SK-N-MC (cell line): ENCODE measurements around the gene CCDC191.

Experiments
- DNase-seq: peaks from one replicate; pipeline ENCODE4 v3.0.0-alpha.2; 2011; ENCODE audit warnings: low read depth, low spot score
- H3K27ac ChIP-seq: fragments of 200-600 bp; sonication (generic); 2 replicates; pipeline ENCODE4 v1.5.1; 2016; ENCODE audit warnings: mixed run types
- H3K36me3 ChIP-seq: fragments of 200-600 bp; sonication (generic); 2 replicates; pipeline ENCODE4 v1.6.1; 2017; ENCODE audit warnings: antibody characterized with exemption, low read length, mixed read lengths; ENCODE audit not compliant: insufficient read depth
- H3K4me3 ChIP-seq: fragments of 200-600 bp; sonication (generic); 2 replicates; pipeline ENCODE4 v1.5.1; 2016
- H3K9ac ChIP-seq: fragments of 200-600 bp; sonication (generic); 2 replicates; pipeline ENCODE4 v1.8.0; 2017; ENCODE audit warnings: mixed run types, mixed read lengths; ENCODE audit not compliant: insufficient read length
- H3K9me3 ChIP-seq: fragments of 200-600 bp; sonication (generic); 2 replicates; pipeline ENCODE4 v1.6.1; 2017; ENCODE audit warnings: low read depth, mild to moderate bottlenecking, antibody characterized with exemption, low read length, moderate library complexity, mixed read lengths
- EZH2 ChIP-seq: fragments of 200-600 bp; sonication (generic); IDR thresholded peaks from one replicate; pipeline ENCODE4 v1.6.1; 2017; ENCODE audit warnings: antibody characterized with exemption
- FOXP2 ChIP-seq: optimal IDR thresholded peaks from 2 replicates; pipeline ENCODE3; 2011; ENCODE audit warnings: mild to moderate bottlenecking, moderate library complexity; ENCODE audit not compliant: insufficient read depth; ENCODE audit errors: extremely low read length, control extremely low read depth
- POLR2AphosphoS5 ChIP-seq: IDR thresholded peaks from 2 replicates; pipeline ENCODE4 v1.6.1; 2012; ENCODE audit warnings: mild to moderate bottlenecking, low read depth, low read length, borderline replicate concordance

CCDC191 gene

DNA sequence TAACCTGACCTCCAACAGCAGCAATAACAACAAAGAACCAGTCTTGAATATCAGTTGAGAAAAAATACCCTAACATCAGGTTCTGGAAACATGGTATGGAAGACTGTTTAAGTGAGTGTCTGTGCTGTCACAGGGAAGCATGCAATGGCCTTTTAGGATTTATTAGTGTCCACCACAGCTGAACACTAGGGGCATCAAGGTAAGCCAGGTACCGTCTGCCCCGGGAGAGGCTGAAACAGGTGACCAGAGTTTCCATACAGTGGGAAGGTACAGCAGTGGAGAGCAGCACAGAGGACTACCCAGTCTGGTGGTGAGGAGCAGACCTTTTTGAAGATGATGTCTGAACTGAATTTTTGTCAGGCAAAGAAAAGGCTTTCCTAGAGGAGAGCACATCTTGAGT, 90.2 kb downstream of the CCDC191 start:
- H3K9ac ChIP-seq: no peak overlapping the region
- no peak overlapping the region for H3K4me3 ChIP-seq
- no peaks in the 10 kb centered on the region for H3K36me3 ChIP-seq
- H3K27ac ChIP-seq: no peak overlapping the region
- TF ChIP-seq EZH2 (no peak), POLR2AphosphoS5 (no peak), FOXP2 (no peak)
- DNase-seq: no peak
- H3K9me3 ChIP-seq: no peaks in the 10 kb centered on the region

DNA sequence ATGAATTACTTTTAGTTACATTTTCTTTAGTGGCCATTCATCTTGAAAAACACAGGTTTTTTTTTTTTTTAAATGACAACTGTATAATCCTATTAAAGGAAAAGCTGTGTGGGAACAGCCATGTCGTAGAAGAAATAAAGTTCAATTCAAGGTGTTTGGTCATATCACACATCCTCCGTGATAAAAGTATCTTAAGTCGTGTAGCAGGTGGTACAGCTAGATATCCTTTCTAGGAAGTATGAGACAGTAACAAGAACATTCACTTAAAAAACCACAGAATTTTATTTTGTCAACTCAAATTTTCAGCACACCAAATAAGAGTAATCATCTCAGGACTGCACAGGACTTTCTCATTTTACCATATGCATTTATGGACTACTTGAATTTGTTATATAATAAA, 92.4 kb downstream of the CCDC191 start:
- Histone ChIP-seq H3K27ac (no peak overlapping the region), H3K9me3 (no peaks in the 10 kb centered on the region), H3K36me3 (no peaks in the 10 kb centered on the region), H3K4me3 (no peak overlapping the region), H3K9ac (no peak overlapping the region)
- TF ChIP-seq FOXP2: no peak
- TF ChIP-seq EZH2: no peak
- TF ChIP-seq POLR2AphosphoS5: no peak
- DNase-seq: no peak

DNA sequence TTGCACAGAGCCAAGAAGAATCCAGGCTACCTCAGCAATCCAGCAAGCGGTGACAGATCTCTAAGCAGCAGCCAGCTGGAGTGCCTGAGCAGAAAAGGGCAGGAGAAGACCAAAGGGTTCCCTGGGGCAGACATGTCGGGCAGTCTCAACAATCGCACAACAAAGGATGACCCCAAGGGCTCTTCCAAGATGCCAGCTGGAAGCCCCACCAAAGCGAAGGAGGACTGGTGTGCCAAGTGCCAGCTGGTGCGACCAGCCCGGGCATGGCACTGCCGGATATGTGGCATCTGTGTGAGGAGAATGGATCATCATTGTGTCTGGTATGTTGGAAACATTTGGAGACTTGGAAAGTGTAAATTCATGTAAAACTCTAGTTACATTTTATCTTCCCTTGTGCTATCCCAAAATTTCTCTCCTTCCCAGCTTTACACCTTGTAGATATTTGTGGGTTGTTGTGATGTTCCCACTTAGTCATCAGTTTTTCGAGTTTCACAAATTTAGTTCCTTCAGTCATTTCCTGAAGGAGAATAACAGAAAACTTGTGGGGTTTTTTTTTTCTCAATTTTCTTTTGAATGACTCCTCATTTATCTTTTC, 102.1 kb downstream of the CCDC191 start:
- no peaks in the 10 kb centered on the region for H3K9me3 ChIP-seq
- TF ChIP-seq POLR2AphosphoS5: no peak
- no peak for TF ChIP-seq FOXP2
- TF ChIP-seq EZH2: no peak

GRCh38 chr3:113953677-113954076, 102.6 kb downstream of the CCDC191 start:
- Histone ChIP-seq H3K27ac (no peak overlapping the region), H3K9ac (no peak overlapping the region), H3K36me3 (no peaks in the 10 kb centered on the region), H3K4me3 (no peak overlapping the region), H3K9me3 (no peaks in the 10 kb centered on the region)
- TF ChIP-seq EZH2: no peak
- TF ChIP-seq POLR2AphosphoS5: no peak
- TF ChIP-seq FOXP2: no peak
- DNase-seq: no peak

More for the DNA sequence above, 102.1 kb downstream of the CCDC191 start:
- Histone ChIP-seq H3K4me3 (no peak overlapping the region), H3K27ac (no peak overlapping the region), H3K36me3 (no peaks in the 10 kb centered on the region), H3K9ac (no peak overlapping the region)
- no peak for DNase-seq

- no peak overlapping the region for H3K4me3 ChIP-seq
- H3K9ac ChIP-seq: no peak overlapping the region
- no peak for TF ChIP-seq POLR2AphosphoS5
- TF ChIP-seq FOXP2: no peak
- no peak for TF ChIP-seq EZH2
- no peaks in the 10 kb centered on the region for H3K36me3 ChIP-seq
- H3K9me3 ChIP-seq: no peaks in the 10 kb centered on the region
- H3K27ac ChIP-seq: no peak overlapping the region
- DNase-seq: no peak
These were observed 103.4 kb downstream of the CCDC191 start for GRCh38 chr3:113952921-113953320.

DNA sequence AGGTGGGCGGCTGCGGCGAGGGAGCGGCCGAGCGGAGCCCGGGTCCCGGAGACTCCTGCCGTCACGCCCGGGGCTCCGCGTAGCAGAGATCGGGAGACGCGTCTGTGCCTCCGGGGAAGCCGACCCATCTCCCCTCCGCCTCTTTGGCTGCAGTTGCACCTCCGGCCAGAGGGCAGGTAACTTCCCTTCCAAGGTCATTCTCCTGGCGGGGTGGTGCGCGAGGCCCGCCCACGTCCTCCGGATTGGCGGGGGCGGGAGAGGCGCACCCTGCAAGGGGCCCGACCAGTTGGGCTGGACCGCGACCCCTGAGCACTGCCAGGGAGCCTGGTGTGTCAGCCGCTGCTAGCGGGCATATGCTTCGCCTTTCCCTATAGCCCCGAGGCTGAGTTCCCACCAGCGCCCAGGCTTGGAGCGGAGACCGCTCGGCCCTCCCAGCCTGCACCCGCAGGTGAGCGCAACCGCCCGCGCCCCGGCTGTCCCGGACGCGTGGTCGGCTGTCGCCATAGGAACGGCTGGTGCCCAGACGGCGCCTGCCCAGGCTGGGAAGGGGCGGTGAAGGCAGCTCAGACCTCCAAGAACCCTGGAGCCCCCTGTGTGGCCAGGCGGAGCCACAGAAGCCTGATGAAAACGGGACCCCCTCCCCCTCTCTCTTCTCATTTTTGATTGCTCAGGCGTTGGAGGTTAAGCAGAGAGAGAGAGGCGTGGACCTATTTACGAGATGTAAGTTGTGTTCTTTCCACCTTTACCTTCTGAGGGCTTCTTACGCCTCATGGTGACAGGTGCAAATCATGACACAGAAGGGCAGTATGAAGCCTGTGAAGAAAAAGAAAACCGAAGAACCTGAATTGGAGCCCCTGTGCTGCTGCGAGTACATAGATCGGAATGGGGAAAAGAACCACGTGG, 108.1 kb downstream of the CCDC191 start:
- DNase-seq: no peak
- H3K4me3 ChIP-seq: peak overlapping the region; percentile 79
- no peaks in the 10 kb centered on the region for H3K9me3 ChIP-seq
- no peaks in the 10 kb centered on the region for H3K36me3 ChIP-seq
- TF ChIP-seq EZH2 (no peak), POLR2AphosphoS5 (no peak), FOXP2 (no peak)
- H3K9ac ChIP-seq: peak overlapping the region; percentile 35
- H3K27ac ChIP-seq: no peak overlapping the region

DNA sequence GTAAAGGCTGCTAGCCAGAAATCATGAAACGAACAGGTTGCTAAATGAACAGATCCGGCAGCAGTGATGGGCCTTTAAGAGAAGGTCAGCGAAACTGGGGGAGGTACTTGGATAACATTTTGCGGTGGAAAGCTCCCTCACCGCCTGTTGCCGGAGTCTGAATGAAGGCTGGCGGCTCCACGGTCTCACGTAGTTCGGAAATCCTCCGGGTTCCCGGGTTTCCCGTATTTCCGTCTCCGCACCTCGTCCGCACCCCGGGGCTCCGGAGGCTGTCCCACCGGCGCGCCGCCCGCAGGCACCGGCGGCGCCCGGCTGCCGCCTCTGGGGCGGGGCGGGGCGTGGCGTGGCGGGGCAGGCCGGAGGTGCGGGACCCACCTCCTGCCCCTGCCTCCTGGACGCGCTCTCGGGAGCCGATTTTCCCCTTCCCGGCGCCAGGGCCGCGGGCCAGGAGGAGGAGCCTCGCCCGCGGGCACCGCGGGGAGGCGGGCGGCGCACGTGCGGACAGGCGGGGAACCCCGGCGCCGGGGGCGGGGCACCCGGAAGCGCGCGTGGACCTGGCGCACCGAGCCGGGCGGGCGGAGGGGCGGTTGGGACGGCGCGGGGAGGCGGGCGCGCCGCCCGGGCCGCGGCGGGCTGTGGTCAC, 108.8 kb downstream of the CCDC191 start, which contains the start of gene ZDHHC23:
ZDHHC23 (plus strand) TSS at position 642 of the 643 bp plus-strand sequence. CDS start 790 bp downstream, outside the sequence.
- Histone ChIP-seq H3K4me3 (peak within 1 kb of the TSS; percentile 79), H3K9ac (peak within 1 kb of the TSS; percentile 35), H3K27ac (no peak within 1 kb of the TSS), H3K36me3 (no peaks in the 10 kb centered on the region), H3K9me3 (no peaks in the 10 kb centered on the region)
- DNase-seq: no peak
- TF ChIP-seq POLR2AphosphoS5 (no peak), FOXP2 (no peak), EZH2 (no peak)

DNA sequence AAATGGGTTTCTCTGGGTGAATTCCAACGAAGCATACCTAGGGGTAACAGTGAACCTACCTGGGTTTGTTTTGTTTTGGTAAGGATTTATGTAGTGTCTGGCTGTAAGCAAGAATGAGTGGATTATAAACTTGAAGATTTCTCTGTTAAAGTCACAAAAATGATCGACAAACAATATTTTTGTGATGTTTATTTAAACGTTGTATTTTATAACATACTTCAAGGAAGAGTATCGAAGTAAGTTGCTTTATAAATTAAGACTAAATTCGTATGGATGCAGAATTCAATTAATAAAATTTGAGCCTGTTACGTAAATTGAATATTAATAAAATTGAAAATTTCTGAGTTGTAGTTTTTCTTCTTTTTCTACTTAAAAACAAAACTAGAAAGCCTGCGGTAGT, 109.5 kb downstream of the CCDC191 start:
- Histone ChIP-seq H3K9me3 (no peaks in the 10 kb centered on the region), H3K27ac (no peak overlapping the region), H3K9ac (no peak overlapping the region)

More for the DNA sequence above, 109.5 kb downstream of the CCDC191 start:
- Histone ChIP-seq H3K4me3 (peak overlapping the region; percentile 79), H3K36me3 (no peaks in the 10 kb centered on the region)
- TF ChIP-seq FOXP2: no peak
- DNase-seq: no peak
